HepG2 (cell line): ENCODE results near the gene UBC. TPM values are rescaled to one million over a fixed set of nuclear protein-coding genes. Genes with fewer than 3 reads are reported as not detected.

ENCODE experiments used
- AGO1 ChIP-seq: fragments of 200-400 bp; formaldehyde crosslinking; IDR thresholded peaks from 2 replicates; pipeline ENCODE4 v1.6.1; 2017; ENCODE audit warnings: mild to moderate bottlenecking, low read depth, low read length, moderate library complexity; ENCODE audit not compliant: poor library complexity, severe bottlenecking
- ARHGAP35 ChIP-seq: sonication (generic); formaldehyde crosslinking; IDR thresholded peaks from 2 replicates; pipeline ENCODE4 v1.9.0; 2022; ENCODE audit warnings: mild to moderate bottlenecking, inconsistent platforms, moderate library complexity, missing genetic modification reagents, borderline replicate concordance
- CENPX ChIP-seq: sonication (generic); formaldehyde crosslinking; IDR thresholded peaks from 2 replicates; pipeline ENCODE4 v1.9.0; 2021; ENCODE audit warnings: mild to moderate bottlenecking, missing genetic modification reagents, moderate library complexity
- EEA1 ChIP-seq: sonication (generic); formaldehyde crosslinking; IDR thresholded peaks from 2 replicates; pipeline ENCODE4 v1.5.1; 2020; ENCODE audit warnings: mild to moderate bottlenecking, missing genetic modification reagents, borderline replicate concordance
- IRF2 ChIP-seq: IDR thresholded peaks from 2 replicates; pipeline ENCODE4 v1.6.1; 2018; ENCODE audit warnings: missing genetic modification reagents, missing compliant biosample characterization
- NFYC ChIP-seq: IDR thresholded peaks from 2 replicates; pipeline ENCODE4 v1.6.1; 2016; ENCODE audit warnings: missing genetic modification reagents, missing compliant biosample characterization
- ZNF3 ChIP-seq: IDR thresholded peaks from 2 replicates; pipeline ENCODE4 v1.7.0; 2017; ENCODE audit warnings: inconsistent platforms
- polyA plus RNA-seq, 8 experiments: library from polyadenylated mRNA; depleted of rRNA in 3 of 8; stranded (reverse) in 7 of 8; unstranded in 1 of 8; fragments of >200 nt; fragmentation: Illumina TruSeq in 4 of 8; extraction: Trizol in 4 of 8; gene quantifications; 2 replicates each; pipeline versions ENCODE4 v1.2.1 to v1.2.3, GENCODE V29; 2011 to 2016; ENCODE audit warnings: low read depth in 4 of 8, missing spikeins in 1 of 8, mixed read lengths in 1 of 8; ENCODE audit not compliant: insufficient read depth in 1 of 8
- total RNA-seq, 5 experiments: library from RNA; depleted of rRNA; stranded (reverse); fragments of >200 nt; fragmentation: Illumina TruSeq; extraction: Trizol; gene quantifications; 2 replicates each; pipeline ENCODE4 v1.2.3, GENCODE V29; 2016; ENCODE audit warnings: low read depth in 1 of 5
- TF ChIP-seq, protein P1 (sequence below): fragments of 450-650 bp; IDR thresholded peaks from 2 replicates; pipeline ENCODE4 v1.6.1; 2017; ENCODE audit warnings: mild to moderate bottlenecking
- TF ChIP-seq, protein P2 (sequence below): sonication (generic); formaldehyde crosslinking; IDR thresholded peaks from 2 replicates; pipeline ENCODE4 v1.4.0; 2020; ENCODE audit warnings: mild to moderate bottlenecking, missing genetic modification reagents, borderline replicate concordance
- TF ChIP-seq, protein P3 (sequence below): sonication (generic); formaldehyde crosslinking; IDR thresholded peaks from 2 replicates; pipeline ENCODE4 v1.4.0; 2020; ENCODE audit warnings: missing genetic modification reagents, borderline replicate concordance
- TF ChIP-seq, protein P4 (sequence below): sonication (generic); formaldehyde crosslinking; IDR thresholded peaks from 2 replicates; pipeline ENCODE4 v1.8.0; 2022; ENCODE audit warnings: missing genetic modification reagents, mild to moderate bottlenecking, inconsistent platforms, borderline replicate concordance
- TF ChIP-seq, protein P5 (sequence below): IDR thresholded peaks from 2 replicates; pipeline ENCODE4 v1.6.1; 2016; ENCODE audit warnings: control low read depth
- TF ChIP-seq, protein P6 (sequence below): sonication (generic); formaldehyde crosslinking; IDR thresholded peaks from 2 replicates; pipeline ENCODE4 v1.4.0; 2020; ENCODE audit warnings: missing genetic modification reagents
- TF ChIP-seq, protein P7 (sequence below): sonication (generic); formaldehyde crosslinking; IDR thresholded peaks from 2 replicates; pipeline ENCODE4 v1.5.1; 2020; ENCODE audit warnings: missing genetic modification reagents, mild to moderate bottlenecking, borderline replicate concordance

UBC gene
- total and polyA plus RNA-seq, 2 of the 13 experiments (the other 11 are each of a cell fraction or from before 2014, with no cell fraction given) = 805 to 1,432 TPM

DNA sequence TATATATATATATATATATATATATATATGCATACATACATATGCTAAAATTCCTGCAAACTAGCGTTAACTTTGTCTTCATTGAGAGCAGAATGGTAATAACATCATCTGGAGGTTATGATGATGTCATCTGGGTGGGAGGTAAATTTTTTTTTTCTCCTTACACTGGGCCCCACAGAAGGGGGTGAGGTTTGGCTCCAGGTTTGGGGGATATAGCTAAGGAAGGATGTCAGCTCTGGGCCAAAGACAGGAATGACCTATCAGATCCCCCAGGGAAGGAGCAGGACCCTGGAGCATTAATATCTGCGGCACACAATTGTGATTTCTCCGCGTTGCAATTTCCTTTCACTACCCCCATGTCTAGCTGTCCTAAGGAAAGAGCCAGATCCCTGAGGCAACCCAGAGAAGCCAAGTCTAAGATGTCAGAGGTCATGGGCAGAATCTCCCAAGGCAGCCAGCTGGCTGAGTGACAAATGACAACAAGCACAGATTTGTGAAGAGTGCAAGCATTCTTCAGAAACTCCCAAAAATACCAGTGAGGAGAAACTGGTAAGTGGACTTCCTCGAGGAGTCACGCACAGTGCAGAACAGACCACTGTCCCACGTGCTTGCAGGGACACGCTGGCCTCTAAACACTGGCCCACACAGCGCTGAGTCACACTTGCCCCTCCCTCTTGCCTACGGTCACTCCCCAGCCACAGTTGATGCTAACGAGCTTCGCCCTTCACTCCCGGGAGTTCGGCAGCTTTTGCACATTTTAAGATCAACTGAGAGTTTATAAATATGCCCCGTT lies 9.9 kb downstream of the UBC start (continued):
- TF ChIP-seq, protein P1, sequence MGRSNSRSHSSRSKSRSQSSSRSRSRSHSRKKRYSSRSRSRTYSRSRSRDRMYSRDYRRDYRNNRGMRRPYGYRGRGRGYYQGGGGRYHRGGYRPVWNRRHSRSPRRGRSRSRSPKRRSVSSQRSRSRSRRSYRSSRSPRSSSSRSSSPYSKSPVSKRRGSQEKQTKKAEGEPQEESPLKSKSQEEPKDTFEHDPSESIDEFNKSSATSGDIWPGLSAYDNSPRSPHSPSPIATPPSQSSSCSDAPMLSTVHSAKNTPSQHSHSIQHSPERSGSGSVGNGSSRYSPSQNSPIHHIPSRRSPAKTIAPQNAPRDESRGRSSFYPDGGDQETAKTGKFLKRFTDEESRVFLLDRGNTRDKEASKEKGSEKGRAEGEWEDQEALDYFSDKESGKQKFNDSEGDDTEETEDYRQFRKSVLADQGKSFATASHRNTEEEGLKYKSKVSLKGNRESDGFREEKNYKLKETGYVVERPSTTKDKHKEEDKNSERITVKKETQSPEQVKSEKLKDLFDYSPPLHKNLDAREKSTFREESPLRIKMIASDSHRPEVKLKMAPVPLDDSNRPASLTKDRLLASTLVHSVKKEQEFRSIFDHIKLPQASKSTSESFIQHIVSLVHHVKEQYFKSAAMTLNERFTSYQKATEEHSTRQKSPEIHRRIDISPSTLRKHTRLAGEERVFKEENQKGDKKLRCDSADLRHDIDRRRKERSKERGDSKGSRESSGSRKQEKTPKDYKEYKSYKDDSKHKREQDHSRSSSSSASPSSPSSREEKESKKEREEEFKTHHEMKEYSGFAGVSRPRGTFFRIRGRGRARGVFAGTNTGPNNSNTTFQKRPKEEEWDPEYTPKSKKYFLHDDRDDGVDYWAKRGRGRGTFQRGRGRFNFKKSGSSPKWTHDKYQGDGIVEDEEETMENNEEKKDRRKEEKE = no peak
- TF ChIP-seq EEA1 (CRISPR knock-in tag) = no peak
- TF ChIP-seq ARHGAP35 (CRISPR knock-in tag) = no peak; the same call in 1 of the 2 replicates
- TF ChIP-seq, protein P2, sequence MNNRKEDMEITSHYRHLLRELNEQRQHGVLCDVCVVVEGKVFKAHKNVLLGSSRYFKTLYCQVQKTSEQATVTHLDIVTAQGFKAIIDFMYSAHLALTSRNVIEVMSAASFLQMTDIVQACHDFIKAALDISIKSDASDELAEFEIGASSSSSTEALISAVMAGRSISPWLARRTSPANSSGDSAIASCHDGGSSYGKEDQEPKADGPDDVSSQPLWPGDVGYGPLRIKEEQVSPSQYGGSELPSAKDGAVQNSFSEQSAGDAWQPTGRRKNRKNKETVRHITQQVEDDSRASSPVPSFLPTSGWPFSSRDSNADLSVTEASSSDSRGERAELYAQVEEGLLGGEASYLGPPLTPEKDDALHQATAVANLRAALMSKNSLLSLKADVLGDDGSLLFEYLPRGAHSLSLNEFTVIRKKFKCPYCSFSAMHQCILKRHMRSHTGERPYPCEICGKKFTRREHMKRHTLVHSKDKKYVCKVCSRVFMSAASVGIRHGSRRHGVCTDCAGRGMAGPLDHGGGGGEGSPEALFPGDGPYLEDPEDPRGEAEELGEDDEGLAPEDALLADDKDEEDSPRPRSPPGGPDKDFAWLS (CRISPR knock-in tag) = no peak
- no peak for TF ChIP-seq AGO1
- TF ChIP-seq, protein P3, sequence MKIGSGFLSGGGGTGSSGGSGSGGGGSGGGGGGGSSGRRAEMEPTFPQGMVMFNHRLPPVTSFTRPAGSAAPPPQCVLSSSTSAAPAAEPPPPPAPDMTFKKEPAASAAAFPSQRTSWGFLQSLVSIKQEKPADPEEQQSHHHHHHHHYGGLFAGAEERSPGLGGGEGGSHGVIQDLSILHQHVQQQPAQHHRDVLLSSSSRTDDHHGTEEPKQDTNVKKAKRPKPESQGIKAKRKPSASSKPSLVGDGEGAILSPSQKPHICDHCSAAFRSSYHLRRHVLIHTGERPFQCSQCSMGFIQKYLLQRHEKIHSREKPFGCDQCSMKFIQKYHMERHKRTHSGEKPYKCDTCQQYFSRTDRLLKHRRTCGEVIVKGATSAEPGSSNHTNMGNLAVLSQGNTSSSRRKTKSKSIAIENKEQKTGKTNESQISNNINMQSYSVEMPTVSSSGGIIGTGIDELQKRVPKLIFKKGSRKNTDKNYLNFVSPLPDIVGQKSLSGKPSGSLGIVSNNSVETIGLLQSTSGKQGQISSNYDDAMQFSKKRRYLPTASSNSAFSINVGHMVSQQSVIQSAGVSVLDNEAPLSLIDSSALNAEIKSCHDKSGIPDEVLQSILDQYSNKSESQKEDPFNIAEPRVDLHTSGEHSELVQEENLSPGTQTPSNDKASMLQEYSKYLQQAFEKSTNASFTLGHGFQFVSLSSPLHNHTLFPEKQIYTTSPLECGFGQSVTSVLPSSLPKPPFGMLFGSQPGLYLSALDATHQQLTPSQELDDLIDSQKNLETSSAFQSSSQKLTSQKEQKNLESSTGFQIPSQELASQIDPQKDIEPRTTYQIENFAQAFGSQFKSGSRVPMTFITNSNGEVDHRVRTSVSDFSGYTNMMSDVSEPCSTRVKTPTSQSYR = no peak
- TF ChIP-seq IRF2 = no peak
- TF ChIP-seq, protein P4, sequence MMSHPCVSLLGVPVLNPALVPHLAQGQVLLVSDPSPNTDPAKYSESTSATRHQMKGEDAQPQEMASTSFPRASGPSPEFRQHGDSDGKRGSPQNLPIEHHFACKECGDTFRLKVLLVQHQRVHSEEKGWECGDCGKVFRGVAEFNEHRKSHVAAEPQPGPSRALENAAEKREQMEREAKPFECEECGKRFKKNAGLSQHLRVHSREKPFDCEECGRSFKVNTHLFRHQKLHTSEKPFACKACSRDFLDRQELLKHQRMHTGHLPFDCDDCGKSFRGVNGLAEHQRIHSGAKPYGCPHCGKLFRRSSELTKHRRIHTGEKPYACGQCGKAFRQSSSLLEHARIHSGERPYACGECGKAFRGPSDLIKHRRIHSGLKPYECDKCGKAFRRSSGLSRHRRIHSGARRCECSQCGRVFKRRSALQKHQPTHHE = no peak
- no peak for TF ChIP-seq ZNF3 (CRISPR knock-in tag)
- TF ChIP-seq, protein P5, sequence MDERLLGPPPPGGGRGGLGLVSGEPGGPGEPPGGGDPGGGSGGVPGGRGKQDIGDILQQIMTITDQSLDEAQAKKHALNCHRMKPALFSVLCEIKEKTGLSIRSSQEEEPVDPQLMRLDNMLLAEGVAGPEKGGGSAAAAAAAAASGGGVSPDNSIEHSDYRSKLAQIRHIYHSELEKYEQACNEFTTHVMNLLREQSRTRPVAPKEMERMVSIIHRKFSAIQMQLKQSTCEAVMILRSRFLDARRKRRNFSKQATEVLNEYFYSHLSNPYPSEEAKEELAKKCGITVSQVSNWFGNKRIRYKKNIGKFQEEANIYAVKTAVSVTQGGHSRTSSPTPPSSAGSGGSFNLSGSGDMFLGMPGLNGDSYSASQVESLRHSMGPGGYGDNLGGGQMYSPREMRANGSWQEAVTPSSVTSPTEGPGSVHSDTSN (CRISPR knock-in tag) = no peak
- TF ChIP-seq, protein P6, sequence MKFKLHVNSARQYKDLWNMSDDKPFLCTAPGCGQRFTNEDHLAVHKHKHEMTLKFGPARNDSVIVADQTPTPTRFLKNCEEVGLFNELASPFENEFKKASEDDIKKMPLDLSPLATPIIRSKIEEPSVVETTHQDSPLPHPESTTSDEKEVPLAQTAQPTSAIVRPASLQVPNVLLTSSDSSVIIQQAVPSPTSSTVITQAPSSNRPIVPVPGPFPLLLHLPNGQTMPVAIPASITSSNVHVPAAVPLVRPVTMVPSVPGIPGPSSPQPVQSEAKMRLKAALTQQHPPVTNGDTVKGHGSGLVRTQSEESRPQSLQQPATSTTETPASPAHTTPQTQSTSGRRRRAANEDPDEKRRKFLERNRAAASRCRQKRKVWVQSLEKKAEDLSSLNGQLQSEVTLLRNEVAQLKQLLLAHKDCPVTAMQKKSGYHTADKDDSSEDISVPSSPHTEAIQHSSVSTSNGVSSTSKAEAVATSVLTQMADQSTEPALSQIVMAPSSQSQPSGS (CRISPR knock-in tag) = peak; percentile 79; the same call in 1 of the 2 replicates
- TF ChIP-seq, protein P7, sequence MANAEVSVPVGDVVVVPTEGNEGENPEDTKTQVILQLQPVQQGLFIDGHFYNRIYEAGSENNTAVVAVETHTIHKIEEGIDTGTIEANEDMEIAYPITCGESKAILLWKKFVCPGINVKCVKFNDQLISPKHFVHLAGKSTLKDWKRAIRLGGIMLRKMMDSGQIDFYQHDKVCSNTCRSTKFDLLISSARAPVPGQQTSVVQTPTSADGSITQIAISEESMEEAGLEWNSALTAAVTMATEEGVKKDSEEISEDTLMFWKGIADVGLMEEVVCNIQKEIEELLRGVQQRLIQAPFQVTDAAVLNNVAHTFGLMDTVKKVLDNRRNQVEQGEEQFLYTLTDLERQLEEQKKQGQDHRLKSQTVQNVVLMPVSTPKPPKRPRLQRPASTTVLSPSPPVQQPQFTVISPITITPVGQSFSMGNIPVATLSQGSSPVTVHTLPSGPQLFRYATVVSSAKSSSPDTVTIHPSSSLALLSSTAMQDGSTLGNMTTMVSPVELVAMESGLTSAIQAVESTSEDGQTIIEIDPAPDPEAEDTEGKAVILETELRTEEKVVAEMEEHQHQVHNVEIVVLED (CRISPR knock-in tag) = peak; percentile 39; the same call in 1 of the 2 replicates
- 0 out of 2 replicates have a peak, but pooled peaks have one; percentile 33 for TF ChIP-seq NFYC (CRISPR knock-in tag)
- no peak for TF ChIP-seq CENPX (CRISPR knock-in tag)
